Activated T-helper 1 cell treated with anti-CD3 and anti-CD28 coated beads, Interleukin-2, amount 50 U/mL, for 16 hours (primary cell): ENCODE data around the gene XKR3.
"Not testable (repeated sequence)": the region's sequence is repeated elsewhere in the genome, so short reads cannot be mapped to it uniquely, and the experiment has no call there.

ENCODE experiments used
- DNase-seq, 2 donors: peaks; one replicate each; pipeline ENCODE4 v3.0.0-alpha.2; 2020; ENCODE audit warnings: low read depth in 1 of 2, low spot score in 1 of 2

The XKR3 gene

GRCh38 chr22:16824716-16825687 lies at the start of gene XKR3:
TSS of gene XKR3 (minus strand) at chr22:16825411. CDS start at chr22:16808073, 17,338 bp downstream.
- DNase-seq = no peak

- DNase-seq = not testable (repeated sequence)
Measured at GRCh38 chr22:16869640-16870039, 44.4 kb upstream of the XKR3 start.

GRCh38 chr22:16866167-16866566 lies 41.0 kb upstream of the XKR3 start:
- no peak for DNase-seq

- DNase-seq = not testable (repeated sequence)
Measured at GRCh38 chr22:16856851-16857250, 31.6 kb upstream of the XKR3 start.

GRCh38 chr22:16854631-16855030 lies 29.4 kb upstream of the XKR3 start:
- DNase-seq = no peak

GRCh38 chr22:16851268-16851996 lies 26.2 kb upstream of the XKR3 start:
- DNase-seq = not testable (repeated sequence)

GRCh38 chr22:16847271-16847670 lies 22.1 kb upstream of the XKR3 start:
- DNase-seq = no peak

- DNase-seq = no peak
Measured at GRCh38 chr22:16845881-16846280, 20.7 kb upstream of the XKR3 start.

- no peak for DNase-seq
Measured at GRCh38 chr22:16845465-16845864, 20.3 kb upstream of the XKR3 start.

GRCh38 chr22:16844529-16844928 lies 19.3 kb upstream of the XKR3 start:
- no peak for DNase-seq

- no peak for DNase-seq
Measured at GRCh38 chr22:16838073-16838472, 12.9 kb upstream of the XKR3 start.

GRCh38 chr22:16834971-16835370 lies 9.8 kb upstream of the XKR3 start:
- no peak for DNase-seq

GRCh38 chr22:16831257-16831656 lies 6.0 kb upstream of the XKR3 start:
- no peak for DNase-seq

- DNase-seq = no peak
Measured at GRCh38 chr22:16829985-16830384, 4.8 kb upstream of the XKR3 start.

GRCh38 chr22:16828876-16829275 lies 3.7 kb upstream of the XKR3 start:
- DNase-seq = no peak

GRCh38 chr22:16827506-16827905 lies 2.3 kb upstream of the XKR3 start:
- DNase-seq = no peak

GRCh38 chr22:16819249-16819648 lies 6.0 kb downstream of the XKR3 start:
- DNase-seq = no peak

GRCh38 chr22:16818538-16818937 lies 6.7 kb downstream of the XKR3 start:
- DNase-seq = no peak

GRCh38 chr22:16815073-16815472 lies 10.1 kb downstream of the XKR3 start:
- DNase-seq = no peak

GRCh38 chr22:16810188-16810802 lies 14.9 kb downstream of the XKR3 start:
- no peak for DNase-seq

- DNase-seq = no peak
Measured at GRCh38 chr22:16808744-16809143, 16.5 kb downstream of the XKR3 start.

- no peak for DNase-seq
Measured at GRCh38 chr22:16807109-16807508, 18.1 kb downstream of the XKR3 start.
